ENCODE results near the gene KLF13. TPM values are rescaled to one million over a fixed set of nuclear protein-coding genes. Genes with fewer than 3 reads are reported as not detected.
A peak's percentile ranks its signal among the peaks of the same experiment; 100 is the strongest.

The KLF13 gene
- polyA plus RNA-seq (2013, experiment 1 of 2): 28.4 TPM
- 29.2 TPM for polyA plus RNA-seq (2013, experiment 2 of 2)

GRCh38 chr15:31326156-31326874 lies at the start of gene KLF13:
KLF13 (plus strand) TSS chr15:31326835; CDS start chr15:31327213, 378 bp downstream.
- no peaks in the 10 kb centered on the region for H3K27me3 ChIP-seq (ENCODE audit: insufficient read depth, low read length, poor library complexity)
- H3K18ac ChIP-seq (ENCODE audit: low read length): peak within 1 kb of the TSS; percentile 90
- H3K56ac ChIP-seq (ENCODE audit: low read length): peak within 1 kb of the TSS; percentile 93
- H4K5ac ChIP-seq (ENCODE audit: low read length): no peak within 1 kb of the TSS
- peaks cover 3% of the 10 kb centered on the region for H3K4me1 ChIP-seq (ENCODE audit: control insufficient read depth, low read depth, low read length)
- no CpG with 5 or more reads among the region's 99 CpGs for WGBS (ENCODE audit: extremely low coverage, insufficient coverage, low lambda C conversion rate)
- peak; percentile 98 for DNase-seq
- peak within 1 kb of the TSS; percentile 80 for H3K23ac ChIP-seq (ENCODE audit: low read length)
- H3K4me3 ChIP-seq (ENCODE audit: low read length): peak within 1 kb of the TSS; percentile 69
- no peak within 1 kb of the TSS for H4K8ac ChIP-seq (ENCODE audit: low read depth, low read length)
- H3K4me2 ChIP-seq (ENCODE audit: low read length): peak within 1 kb of the TSS; percentile 66
- H3K79me1 ChIP-seq (ENCODE audit: low read length): peaks cover 8% of the 10 kb centered on the region
- H3K4ac ChIP-seq (ENCODE audit: low read depth, low read length): peak within 1 kb of the TSS; percentile 74
- peaks cover 11% of the 10 kb centered on the region for H3K79me2 ChIP-seq (ENCODE audit: control insufficient read depth, insufficient read depth, low read length)
- peak within 1 kb of the TSS; percentile 92 for H3K9ac ChIP-seq (ENCODE audit: low read length)
- H2AK5ac ChIP-seq (ENCODE audit: low read length): no peak within 1 kb of the TSS
- no peak within 1 kb of the TSS for H2BK15ac ChIP-seq (replicated peaks; ENCODE audit: low read depth)
- H3K27ac ChIP-seq (ENCODE audit: low read depth, low read length): peak within 1 kb of the TSS; percentile 89
- peak within 1 kb of the TSS; percentile 63 for H2BK5ac ChIP-seq (ENCODE audit: low read length)
- peak within 1 kb of the TSS; percentile 51 for H2BK120ac ChIP-seq (ENCODE audit: low read depth, low read length)
- H3K36me3 ChIP-seq (ENCODE audit: control insufficient read depth, insufficient read depth, low read length): no peaks in the 10 kb centered on the region

GRCh38 chr15:31277335-31278060 lies 49.1 kb upstream of the KLF13 start:
- Histone ChIP-seq H3K4ac (ENCODE audit: low read depth, low read length) (no peak overlapping the region), H4K5ac (ENCODE audit: low read length) (no peak overlapping the region), H3K27me3 (ENCODE audit: insufficient read depth, low read length, poor library complexity) (no peaks in the 10 kb centered on the region), H3K56ac (ENCODE audit: low read length) (no peak overlapping the region), H3K4me3 (ENCODE audit: low read length) (no peak overlapping the region), H3K79me1 (ENCODE audit: low read length) (no peaks in the 10 kb centered on the region), H3K79me2 (ENCODE audit: control insufficient read depth, insufficient read depth, low read length) (no peaks in the 10 kb centered on the region), H3K4me2 (ENCODE audit: low read length) (no peak overlapping the region), H3K27ac (ENCODE audit: low read depth, low read length) (no peak overlapping the region), H4K8ac (ENCODE audit: low read depth, low read length) (no peak overlapping the region), H2BK120ac (ENCODE audit: low read depth, low read length) (no peak overlapping the region), H3K18ac (ENCODE audit: low read length) (no peak overlapping the region), H3K36me3 (ENCODE audit: control insufficient read depth, insufficient read depth, low read length) (no peaks in the 10 kb centered on the region), H3K4me1 (ENCODE audit: control insufficient read depth, low read depth, low read length) (no peaks in the 10 kb centered on the region), H2BK5ac (ENCODE audit: low read length) (no peak overlapping the region), H2BK15ac (replicated peaks; ENCODE audit: low read depth) (no peak overlapping the region), H3K9ac (ENCODE audit: low read length) (no peak overlapping the region), H3K23ac (ENCODE audit: low read length) (no peak overlapping the region), H2AK5ac (ENCODE audit: low read length) (no peak overlapping the region)
- no peak for DNase-seq
- WGBS (ENCODE audit: extremely low coverage, insufficient coverage, low lambda C conversion rate): no CpG with 5 or more reads among the region's 4 CpGs

GRCh38 chr15:31278061-31278445 lies 48.6 kb upstream of the KLF13 start:
- no peak overlapping the region for H4K8ac ChIP-seq (ENCODE audit: low read depth, low read length)
- H3K27me3 ChIP-seq (ENCODE audit: insufficient read depth, low read length, poor library complexity): no peaks in the 10 kb centered on the region
- no peak overlapping the region for H2BK120ac ChIP-seq (ENCODE audit: low read depth, low read length)
- no peak overlapping the region for H3K23ac ChIP-seq (ENCODE audit: low read length)
- no peak overlapping the region for H3K4me3 ChIP-seq (ENCODE audit: low read length)
- no peaks in the 10 kb centered on the region for H3K79me2 ChIP-seq (ENCODE audit: control insufficient read depth, insufficient read depth, low read length)
- H3K27ac ChIP-seq (ENCODE audit: low read depth, low read length): no peak overlapping the region
- no peak overlapping the region for H2BK15ac ChIP-seq (replicated peaks; ENCODE audit: low read depth)
- no peak overlapping the region for H3K18ac ChIP-seq (ENCODE audit: low read length)
- H4K5ac ChIP-seq (ENCODE audit: low read length): no peak overlapping the region
- no peaks in the 10 kb centered on the region for H3K79me1 ChIP-seq (ENCODE audit: low read length)
- peak; percentile 41 for DNase-seq
- no peak overlapping the region for H2BK5ac ChIP-seq (ENCODE audit: low read length)
- no peaks in the 10 kb centered on the region for H3K36me3 ChIP-seq (ENCODE audit: control insufficient read depth, insufficient read depth, low read length)
- no peak overlapping the region for H3K4ac ChIP-seq (ENCODE audit: low read depth, low read length)
- no peak overlapping the region for H2AK5ac ChIP-seq (ENCODE audit: low read length)
- no peak overlapping the region for H3K4me2 ChIP-seq (ENCODE audit: low read length)
- H3K9ac ChIP-seq (ENCODE audit: low read length): no peak overlapping the region
- no peak overlapping the region for H3K56ac ChIP-seq (ENCODE audit: low read length)
- no peaks in the 10 kb centered on the region for H3K4me1 ChIP-seq (ENCODE audit: control insufficient read depth, low read depth, low read length)
- WGBS (ENCODE audit: extremely low coverage, insufficient coverage, low lambda C conversion rate): no CpG with 5 or more reads among the region's 6 CpGs

GRCh38 chr15:31278544-31279220 lies 48.0 kb upstream of the KLF13 start:
- no peak for DNase-seq
- no peak overlapping the region for H3K56ac ChIP-seq (ENCODE audit: low read length)
- WGBS (ENCODE audit: extremely low coverage, insufficient coverage, low lambda C conversion rate): no CpG with 5 or more reads among the region's 18 CpGs
- H4K8ac ChIP-seq (ENCODE audit: low read depth, low read length): no peak overlapping the region
- no peak overlapping the region for H2BK5ac ChIP-seq (ENCODE audit: low read length)
- H2BK120ac ChIP-seq (ENCODE audit: low read depth, low read length): no peak overlapping the region
- H3K4me1 ChIP-seq (ENCODE audit: control insufficient read depth, low read depth, low read length): no peaks in the 10 kb centered on the region
- no peak overlapping the region for H3K9ac ChIP-seq (ENCODE audit: low read length)
- H3K27me3 ChIP-seq (ENCODE audit: insufficient read depth, low read length, poor library complexity): no peaks in the 10 kb centered on the region
- H3K79me1 ChIP-seq (ENCODE audit: low read length): no peaks in the 10 kb centered on the region
- H3K4ac ChIP-seq (ENCODE audit: low read depth, low read length): no peak overlapping the region
- no peak overlapping the region for H2BK15ac ChIP-seq (replicated peaks; ENCODE audit: low read depth)
- H4K5ac ChIP-seq (ENCODE audit: low read length): no peak overlapping the region
- no peaks in the 10 kb centered on the region for H3K79me2 ChIP-seq (ENCODE audit: control insufficient read depth, insufficient read depth, low read length)
- H2AK5ac ChIP-seq (ENCODE audit: low read length): peak overlapping the region; percentile 30
- no peak overlapping the region for H3K4me3 ChIP-seq (ENCODE audit: low read length)
- no peak overlapping the region for H3K27ac ChIP-seq (ENCODE audit: low read depth, low read length)
- H3K36me3 ChIP-seq (ENCODE audit: control insufficient read depth, insufficient read depth, low read length): no peaks in the 10 kb centered on the region
- no peak overlapping the region for H3K18ac ChIP-seq (ENCODE audit: low read length)
- no peak overlapping the region for H3K4me2 ChIP-seq (ENCODE audit: low read length)
- H3K23ac ChIP-seq (ENCODE audit: low read length): no peak overlapping the region

- Histone ChIP-seq H3K79me1 (ENCODE audit: low read length) (no peaks in the 10 kb centered on the region), H3K23ac (ENCODE audit: low read length) (no peak overlapping the region), H4K5ac (ENCODE audit: low read length) (no peak overlapping the region), H3K27ac (ENCODE audit: low read depth, low read length) (no peak overlapping the region), H3K79me2 (ENCODE audit: control insufficient read depth, insufficient read depth, low read length) (no peaks in the 10 kb centered on the region), H3K9ac (ENCODE audit: low read length) (no peak overlapping the region), H3K18ac (ENCODE audit: low read length) (no peak overlapping the region), H3K4me3 (ENCODE audit: low read length) (no peak overlapping the region), H2BK15ac (replicated peaks; ENCODE audit: low read depth) (no peak overlapping the region), H3K4ac (ENCODE audit: low read depth, low read length) (no peak overlapping the region), H4K8ac (ENCODE audit: low read depth, low read length) (no peak overlapping the region), H3K27me3 (ENCODE audit: insufficient read depth, low read length, poor library complexity) (no peaks in the 10 kb centered on the region), H2BK5ac (ENCODE audit: low read length) (no peak overlapping the region), H3K4me1 (ENCODE audit: control insufficient read depth, low read depth, low read length) (no peaks in the 10 kb centered on the region), H3K36me3 (ENCODE audit: control insufficient read depth, insufficient read depth, low read length) (no peaks in the 10 kb centered on the region), H3K4me2 (ENCODE audit: low read length) (no peak overlapping the region), H2AK5ac (ENCODE audit: low read length) (no peak overlapping the region), H2BK120ac (ENCODE audit: low read depth, low read length) (no peak overlapping the region), H3K56ac (ENCODE audit: low read length) (no peak overlapping the region)
- WGBS (ENCODE audit: extremely low coverage, insufficient coverage, low lambda C conversion rate): no CpG with 5 or more reads among the region's 11 CpGs
- DNase-seq: no peak
Observed at GRCh38 chr15:31279221-31280045, 47.2 kb upstream of the KLF13 start.

Data from mesendoderm (in vitro differentiated cells).